NCI-H2029 (cell line): Measurements from ENCODE around the gene DAZAP1.

Source experiments
- DNase-seq: peaks from one replicate; lab custom pipeline; 2025; lab: John Stamatoyannopoulos, UW

Gene DAZAP1

DNA sequence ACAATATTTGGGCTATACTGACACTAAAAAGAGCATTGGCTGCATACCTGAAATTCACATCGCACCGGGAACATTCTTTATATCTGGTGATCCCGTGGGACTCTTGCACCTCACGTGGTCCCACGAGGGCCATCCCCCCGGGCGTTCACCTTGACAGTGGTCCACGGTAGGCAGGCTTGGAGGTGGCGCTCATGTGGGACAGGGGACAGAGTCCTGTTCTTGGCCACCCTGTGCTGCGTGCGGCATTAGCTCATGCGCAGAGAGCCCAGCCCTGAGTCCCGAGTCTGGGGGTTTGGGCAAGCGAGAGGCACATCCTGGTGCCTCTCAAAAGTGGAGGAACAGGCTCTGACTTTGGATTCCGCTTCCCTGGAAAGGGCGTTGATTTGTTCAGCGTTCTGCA is 13.5 kb upstream of the DAZAP1 start:
- no peak for DNase-seq

DNA sequence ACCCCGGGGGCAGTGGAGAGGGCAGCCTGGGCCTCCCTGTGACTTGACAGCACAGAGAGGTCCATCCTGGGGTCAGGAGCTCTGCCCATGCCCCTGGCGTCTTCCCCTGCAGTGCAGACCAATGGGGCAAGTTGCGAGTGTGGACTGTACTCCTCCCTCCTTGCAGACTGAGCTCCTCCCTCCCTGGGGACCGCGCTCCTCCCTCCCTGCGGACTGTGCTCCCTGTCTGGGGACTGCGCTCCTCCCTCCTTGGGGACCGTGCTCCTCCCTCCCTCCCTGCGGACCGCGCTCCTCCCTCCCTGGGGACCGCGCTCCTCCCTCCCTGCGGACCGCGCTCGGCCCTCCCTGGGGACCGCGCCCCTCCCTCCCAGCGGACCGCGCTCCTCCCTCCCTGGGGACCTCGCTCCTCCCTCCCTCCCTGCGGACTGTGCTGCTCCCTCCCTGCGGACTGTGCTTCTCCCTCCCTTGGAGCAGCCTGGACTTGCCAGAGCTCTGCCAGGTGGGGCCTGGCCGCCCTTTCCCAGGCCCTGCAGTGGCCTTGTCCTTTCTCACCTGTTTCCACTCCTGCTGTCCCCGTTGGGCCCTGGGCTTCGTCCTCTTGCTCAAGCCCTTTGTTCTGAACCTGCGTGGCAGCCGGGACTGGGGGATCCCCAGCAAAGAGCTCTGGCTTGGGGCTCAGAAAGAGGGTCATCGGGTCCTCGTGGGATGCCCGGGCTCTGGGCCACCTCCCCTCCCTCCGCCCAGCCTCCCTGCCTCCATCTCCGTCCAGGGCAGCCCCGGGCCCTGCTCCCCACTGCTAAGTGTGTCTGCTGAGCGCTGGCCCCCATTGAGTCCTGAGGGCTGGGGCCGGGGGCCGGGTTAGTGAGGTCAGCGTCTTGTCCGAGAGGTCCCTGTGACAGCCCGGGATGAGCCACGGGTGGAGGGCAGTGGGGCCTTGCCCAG is 12.9 kb upstream of the DAZAP1 start:
- no peak for DNase-seq

DNA sequence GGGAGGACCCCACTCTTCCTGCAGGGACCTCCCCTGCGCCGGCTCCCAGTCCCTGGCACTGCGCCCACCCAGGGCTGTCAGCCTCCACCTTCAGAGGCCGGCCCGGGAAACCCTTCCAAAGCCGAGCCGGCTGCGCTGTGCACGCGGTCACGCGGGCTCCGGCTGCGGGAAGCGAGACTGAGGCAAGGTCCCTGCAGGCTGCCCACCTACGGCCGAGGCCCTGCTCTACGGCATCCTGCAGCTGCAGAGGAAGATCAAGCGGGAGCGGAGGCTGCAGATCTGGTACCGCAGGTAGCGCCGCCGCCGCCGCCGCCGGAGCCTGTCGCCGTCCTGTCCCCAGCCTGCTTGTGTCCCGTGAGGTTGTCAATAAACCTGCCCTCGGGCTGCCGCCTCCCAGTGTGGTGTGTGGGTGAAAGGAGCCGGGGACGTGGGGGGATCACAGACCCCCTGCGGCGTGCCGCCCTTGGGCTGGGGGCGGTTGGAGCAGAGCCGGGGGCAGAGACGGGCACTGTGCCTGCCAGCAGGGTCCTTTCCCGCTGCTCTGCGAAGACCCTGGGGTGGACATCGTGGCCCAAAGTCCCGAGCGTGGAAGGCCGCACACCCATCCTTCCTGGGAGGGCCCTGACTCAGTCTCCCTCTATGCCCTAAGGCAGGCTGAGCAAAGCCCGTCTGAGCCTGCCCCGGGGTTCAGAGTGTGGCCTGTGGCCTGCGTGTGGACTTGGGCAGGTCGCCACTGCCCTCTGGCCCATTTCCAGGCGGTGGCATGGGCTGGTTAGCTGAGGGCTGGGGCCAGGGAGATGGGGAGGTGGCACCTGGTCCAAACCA is 12.0 kb upstream of the DAZAP1 start:
- DNase-seq: no peak

DNA sequence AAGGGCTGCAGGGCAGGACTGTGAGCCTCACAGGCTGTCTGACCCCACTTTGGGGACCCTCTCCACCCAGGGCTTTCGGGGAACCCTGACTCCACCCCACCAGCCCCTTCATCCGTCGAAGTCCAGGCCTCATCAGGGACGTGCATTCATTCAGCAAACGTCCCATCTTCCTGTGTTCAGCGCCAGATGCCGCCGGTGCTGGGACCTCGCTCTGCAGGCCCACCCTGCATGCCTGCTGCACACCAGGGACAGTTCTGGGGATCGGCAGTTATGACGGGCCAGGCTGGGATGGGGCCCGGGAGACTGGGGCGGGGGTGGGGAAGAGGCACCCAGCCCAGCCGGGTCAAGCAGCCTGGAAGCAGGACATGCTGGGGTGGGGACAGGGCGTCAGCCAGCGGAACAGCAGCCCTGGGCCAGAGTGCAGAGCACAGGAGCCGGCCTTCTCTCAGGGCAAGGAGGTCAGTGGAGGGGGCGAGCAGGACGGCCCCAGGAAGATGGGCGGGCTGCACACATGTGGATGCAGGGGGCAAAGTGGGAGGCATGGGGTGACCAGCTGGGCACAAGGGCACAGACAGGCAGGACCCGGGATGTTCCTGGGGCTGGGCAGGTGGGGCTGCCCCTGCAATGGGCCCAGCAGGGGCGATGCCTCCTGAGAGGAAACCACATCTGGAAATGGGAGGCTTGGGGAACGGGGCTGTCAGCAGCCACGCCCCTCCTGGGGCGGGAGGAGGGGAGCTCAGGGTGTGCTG is 11.2 kb upstream of the DAZAP1 start:
- DNase-seq: no peak

DNA sequence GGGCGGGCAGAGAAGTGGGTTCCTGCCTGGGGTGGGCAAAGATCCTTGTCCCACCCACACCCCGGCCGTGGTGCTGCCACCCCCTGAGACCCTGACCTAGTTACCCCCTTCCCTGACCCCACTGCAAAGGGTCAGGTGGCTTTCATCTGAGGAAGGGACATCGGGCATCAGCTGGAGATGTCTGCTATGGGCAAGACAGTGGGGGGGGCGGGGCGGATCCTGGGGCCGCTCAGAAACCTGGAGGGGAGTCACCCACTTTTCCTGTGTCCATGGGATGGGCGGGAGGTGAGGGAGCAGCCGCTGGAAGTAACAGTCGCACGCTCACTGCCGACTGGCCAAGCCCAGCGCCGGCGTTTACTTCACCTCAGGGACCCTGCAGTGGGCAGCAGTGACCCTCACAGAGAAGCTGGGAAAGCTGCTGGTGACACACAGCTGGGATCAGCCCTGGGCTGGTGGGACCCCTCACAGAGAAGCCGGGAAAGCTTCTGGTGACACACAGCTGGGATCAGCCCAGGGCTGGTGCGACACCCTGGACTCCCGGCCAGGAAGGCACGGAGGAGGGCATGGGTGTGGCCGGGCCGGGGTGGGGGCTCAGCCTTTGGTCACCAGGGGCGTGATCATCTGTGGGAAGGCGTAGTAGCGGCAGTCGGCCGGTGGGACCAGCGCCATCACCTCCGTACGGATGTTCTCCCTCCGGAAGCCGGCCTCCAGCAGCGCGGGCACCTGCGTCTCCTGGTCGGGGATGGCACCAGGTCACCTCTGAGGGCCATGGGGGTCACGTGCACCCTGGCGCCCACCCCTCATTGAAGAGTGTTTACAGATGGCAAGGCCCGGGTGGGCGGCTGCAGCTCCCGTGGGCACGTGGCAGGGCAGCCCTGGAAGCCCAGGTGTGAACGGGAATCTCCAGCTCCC is 10.4 kb upstream of the DAZAP1 start:
- no peak for DNase-seq

DNA sequence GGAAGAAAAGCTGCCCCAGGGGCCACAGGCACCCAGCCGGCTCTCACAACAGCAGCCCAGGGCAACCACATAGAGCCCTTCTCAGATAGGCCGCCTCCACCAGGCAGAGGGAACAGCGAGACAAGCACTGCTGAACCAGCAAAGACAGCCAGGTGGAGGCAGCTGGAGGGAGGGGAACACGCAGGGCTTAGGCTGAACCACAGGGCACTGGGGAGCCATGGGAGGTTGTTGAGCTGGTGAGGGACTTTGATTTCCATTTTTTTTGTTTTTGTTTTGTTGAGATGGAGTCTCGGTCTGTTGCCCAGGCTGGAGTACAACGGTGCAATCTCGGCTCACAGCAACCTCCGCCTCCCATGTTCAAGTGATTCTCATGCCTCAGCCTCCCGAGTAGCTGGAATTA is 9.5 kb upstream of the DAZAP1 start:
- DNase-seq: no peak

DNA sequence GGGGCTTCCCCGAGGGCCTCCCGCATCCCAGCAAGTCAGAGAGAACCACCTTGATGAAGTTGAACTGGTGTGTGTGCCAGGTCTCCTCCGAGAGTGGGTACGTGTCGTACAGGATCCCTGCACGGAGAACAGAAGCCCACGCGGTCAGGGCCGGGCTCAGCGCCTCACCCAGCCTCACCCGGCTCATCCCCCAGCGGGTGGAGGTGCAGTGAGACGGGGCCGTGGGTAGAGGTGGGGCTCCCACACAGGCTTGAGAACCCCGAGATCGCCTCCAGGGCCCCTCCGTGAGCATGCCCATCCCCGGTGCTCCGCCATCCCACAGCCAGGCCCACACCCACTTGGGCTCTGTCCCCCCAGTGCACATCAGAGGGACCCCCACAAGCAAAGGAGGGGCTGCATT is 8.3 kb upstream of the DAZAP1 start:
- no peak for DNase-seq

DNA sequence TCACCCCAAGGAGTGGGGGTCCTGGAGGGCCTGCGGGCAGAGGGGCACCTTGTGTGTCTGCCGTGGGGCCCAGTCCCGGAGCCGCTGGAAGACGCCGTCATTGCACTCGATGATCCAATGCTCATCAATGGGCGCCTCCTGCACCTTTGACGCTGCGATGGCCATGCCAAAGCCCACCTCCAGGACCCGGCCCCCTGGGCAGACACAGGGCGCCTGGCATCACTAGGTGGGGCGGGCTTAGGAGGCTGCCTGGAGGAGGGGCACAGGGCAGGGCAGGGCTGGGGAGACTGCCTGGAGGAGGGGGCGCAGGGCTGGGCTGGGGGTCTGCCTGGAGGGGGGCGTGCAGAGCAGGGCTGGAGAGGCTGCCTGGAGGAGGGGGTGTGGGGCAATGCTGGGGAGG is 7.6 kb upstream of the DAZAP1 start:
- DNase-seq: no peak

DNA sequence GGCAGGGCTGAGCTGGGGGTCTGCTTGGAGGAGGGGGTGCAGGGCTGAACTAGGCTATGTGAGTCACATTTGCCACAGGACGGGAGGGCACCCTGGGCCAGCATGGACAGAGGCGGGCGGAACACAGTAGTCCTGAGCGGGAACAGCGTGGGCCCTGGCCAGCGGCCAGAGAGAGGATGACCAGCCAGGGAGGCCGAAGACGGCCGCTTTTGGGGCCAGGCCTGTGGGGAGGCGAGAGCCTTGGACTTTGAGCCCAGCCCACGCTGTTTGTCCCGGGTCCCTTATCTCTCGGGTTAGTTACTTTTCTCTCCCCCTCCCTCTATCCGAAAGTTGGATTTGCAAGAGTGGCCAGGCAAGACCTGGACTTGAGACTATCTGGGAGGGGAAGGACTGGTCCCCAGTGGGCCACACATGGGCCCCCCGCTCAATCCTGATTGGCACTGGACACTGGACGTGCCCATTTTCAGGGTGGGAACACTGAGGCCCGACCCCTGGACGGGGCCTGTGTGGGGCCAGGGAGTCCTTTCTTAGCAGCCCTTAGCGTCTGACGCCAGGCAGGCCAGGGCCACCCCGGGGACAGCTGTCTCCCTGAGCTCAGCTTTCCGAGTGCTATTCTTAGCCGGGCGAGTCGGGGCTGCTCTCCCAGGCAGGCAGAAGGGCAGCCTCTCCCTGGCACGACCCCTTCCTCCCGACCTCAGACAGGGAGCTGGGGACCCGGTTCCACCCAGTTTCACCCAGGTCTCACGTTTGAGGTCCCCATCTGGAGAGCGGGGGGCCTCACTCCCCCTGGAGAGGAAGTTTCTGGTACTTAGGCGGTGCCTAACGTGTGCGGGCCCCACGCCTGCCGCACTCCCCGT is 6.9 kb upstream of the DAZAP1 start:
- DNase-seq: no peak

DNA sequence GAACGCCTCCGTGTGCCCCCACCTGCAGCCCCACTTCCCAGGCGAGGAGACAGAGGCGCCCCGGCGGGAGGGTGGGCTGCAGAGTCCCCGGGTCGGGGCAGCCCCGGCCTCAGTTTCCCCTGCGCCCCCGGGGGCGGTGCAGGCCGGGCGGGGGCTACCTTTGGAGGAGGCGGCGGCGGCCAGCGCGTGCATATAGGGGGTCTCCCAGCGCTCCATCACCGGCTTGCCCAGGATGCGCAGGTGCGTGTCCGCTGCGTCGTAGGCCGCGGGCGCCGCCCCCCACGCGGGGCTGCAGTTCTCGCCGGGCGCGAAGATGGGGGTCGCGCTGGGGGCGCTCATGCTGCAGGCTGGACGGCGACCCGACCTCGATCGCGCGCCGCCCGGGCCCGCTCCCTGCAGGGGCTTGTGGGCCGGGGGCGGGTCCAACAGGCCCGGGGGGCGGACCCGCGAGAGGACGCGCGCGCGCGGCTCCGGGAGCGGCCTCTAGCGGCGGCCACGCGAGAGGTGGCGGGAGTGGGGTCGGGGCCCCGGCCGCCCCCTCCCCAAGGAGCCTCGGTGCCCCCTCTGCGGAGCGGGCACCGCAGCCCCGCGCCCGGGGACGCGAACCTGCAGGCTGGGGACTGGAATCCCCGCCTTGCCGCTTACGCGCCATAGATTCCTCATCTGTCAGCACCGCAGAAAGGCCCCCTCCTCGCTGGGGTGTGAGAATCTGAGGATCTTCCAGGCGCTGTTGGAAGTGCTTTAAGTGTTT is 6.1 kb upstream of the DAZAP1 start, which contains the start of gene GAMT:
Gene GAMT, minus strand, starts transcription at position 405 of the 751 bp plus-strand sequence. Its CDS starts 66 bp downstream, at position 339.
- DNase-seq: no peak

DNA sequence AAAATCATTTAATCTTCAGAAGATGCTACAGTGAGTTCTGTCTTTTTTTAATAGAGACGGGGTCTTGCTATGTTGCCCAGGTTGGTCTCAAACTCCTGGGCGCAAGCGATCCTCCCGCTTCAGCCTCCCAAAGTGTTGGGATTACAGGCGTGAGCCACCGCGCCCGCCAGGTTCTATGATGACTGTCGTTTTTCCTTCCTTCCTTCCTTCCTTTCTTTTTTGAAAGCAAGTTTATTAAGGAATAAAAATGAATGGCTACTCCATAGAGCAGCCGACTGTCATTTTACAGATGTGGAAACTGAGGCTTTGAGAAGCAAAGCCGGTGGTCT is 5.5 kb upstream of the DAZAP1 start:
- no peak for DNase-seq

DNA sequence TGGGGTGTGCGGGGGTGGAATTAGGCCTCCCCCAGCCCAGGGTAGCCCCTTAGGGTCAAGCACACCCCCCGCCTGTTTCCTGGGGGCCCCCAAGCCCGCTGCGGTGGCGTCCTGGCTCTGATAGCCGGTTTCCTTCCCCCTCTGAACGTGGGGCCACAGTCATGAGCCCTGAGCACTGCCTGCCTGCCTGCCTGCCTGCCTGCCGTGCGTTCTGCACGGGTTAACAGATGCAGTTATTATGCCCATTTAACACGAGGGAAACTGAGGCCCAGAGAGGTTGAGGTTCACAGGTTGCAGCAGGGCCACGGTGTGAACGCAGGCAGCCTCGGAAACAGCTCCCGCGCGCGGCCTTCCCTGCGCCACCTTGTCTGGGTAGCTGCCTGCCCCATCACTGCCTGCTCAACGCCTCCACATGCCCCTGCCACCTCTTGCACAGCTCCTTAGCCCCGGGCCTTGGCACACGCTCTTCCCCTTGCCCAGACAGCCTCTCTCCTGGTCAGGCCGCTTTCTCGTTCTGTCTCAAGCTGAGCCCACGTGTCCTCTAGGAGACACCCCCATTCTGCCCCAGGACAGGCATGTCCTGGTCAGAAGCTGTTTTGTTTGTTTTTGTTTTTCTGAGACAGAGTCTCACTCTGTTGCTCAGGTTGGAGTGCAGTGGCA is 4.8 kb upstream of the DAZAP1 start:
- DNase-seq: no peak

DNA sequence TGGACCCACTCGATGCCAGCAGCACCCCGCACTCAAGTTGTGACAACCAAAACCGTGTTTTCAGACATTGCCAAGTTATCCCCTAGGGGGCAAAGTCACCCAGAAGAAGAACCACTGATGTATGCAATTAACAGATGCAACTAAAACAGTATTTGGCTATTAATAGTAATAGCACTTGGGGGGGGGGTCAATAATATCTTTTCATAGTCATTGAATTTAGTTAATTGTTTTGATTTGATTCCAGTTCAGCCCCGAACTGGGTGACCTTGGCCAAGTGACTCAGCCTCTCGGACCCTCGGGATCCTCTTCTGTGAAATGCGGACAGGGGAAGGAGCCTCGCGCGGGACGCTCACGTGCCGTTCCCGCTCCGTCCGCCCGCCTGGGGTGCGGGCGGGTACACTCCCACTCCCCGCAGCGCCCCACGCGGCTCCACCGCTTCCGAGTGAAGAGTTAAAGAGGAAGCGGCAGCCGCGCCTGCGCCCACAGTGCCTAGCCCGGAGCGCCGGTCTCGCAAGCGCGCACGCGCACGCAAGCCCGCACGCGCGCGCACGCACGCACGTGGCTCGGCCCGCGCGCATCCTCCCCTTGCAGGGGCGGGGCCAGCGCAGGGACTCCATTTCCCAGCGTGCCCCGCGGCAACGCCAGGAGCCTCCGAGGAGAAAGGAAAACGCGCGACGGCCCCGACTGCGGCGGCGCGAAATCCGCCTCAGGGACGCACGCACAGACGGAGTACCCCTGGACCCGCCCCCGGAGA is 435 bp upstream of the DAZAP1 start:
- peak; percentile 97 for DNase-seq

DNA sequence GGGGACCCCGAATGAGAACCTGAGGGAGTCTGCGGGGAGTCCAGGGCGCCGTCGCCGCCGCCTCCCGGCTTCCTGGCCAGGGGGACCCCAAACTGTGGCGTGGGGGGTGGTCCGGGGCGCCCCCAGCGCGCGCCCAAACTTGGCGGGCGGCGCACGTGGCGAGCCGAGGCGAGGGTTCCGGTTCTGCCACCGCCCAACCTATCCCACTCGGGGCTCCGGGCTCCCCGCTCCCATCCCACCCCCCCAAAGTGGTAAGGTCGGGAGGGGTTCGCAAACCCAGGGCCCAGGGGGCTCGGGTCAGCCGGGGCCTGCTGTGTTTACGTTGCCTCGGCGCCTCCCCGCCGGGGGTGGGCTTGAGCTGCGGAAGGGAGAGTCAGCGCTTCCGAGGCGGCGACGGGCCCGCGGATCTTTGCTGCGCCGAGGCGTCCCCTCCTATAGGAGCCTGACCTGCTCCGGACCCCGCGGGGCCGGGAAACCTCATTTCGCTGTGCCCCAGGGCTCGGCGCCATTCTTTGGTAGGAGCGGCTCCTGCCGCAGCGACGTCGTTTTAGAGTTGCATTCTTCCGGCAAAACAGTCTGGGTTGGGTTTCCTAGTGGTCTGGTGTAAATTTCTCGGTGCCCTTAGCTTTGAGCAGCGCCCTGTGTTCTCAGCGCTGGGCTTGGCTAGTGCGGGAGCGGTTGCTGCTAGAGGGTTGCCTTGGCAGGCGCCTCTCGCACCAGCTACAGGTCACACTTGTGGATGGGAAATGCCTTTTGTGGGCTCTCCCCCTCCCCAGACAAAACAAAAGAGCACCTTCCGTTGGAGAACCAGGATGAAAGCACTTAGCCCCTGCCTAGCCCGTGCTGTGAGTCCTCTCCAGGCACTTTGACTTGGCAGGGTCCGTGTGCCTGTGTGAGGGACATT is 1.2 kb downstream of the DAZAP1 start:
- peak; percentile 51 for DNase-seq

DNA sequence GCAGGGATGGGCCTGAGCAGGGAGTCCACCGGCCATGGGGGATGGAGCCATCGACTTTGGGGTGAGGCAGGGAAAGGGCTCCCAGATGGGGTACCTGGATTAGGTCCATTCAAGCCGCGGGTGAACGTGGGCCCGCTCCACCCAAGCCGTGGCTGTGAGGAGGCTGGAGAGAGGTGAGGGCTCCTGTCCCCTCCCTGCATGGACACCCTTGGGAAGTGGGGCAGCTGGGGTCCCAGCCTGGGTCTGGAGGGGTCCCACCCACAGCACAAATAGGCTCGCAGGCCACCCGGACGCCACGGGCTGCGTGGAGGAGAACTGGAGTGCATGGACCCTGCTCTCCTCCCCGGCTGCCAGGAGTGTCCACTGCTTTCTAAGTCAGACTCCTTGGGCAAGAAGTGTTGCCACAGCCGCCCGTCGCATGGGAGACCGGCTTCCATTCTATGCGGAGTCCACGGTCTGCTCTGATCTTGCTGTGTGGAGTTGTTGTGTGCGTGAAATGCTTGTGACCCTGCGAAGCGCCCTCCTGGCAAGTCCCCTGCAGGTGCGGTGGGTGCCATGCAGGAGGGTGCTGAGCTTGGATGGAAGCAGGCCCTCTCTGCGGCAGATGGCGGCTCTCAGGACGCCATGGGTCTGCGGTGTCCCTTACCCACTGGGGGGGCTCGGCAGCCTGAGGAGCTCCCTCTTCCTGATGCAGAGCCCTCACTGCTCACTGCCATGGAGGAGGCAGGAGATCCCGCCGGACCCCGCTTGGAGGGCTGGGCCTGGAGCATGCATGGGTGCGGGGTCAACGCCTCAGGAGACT is 2.0 kb downstream of the DAZAP1 start:
- no peak for DNase-seq

DNA sequence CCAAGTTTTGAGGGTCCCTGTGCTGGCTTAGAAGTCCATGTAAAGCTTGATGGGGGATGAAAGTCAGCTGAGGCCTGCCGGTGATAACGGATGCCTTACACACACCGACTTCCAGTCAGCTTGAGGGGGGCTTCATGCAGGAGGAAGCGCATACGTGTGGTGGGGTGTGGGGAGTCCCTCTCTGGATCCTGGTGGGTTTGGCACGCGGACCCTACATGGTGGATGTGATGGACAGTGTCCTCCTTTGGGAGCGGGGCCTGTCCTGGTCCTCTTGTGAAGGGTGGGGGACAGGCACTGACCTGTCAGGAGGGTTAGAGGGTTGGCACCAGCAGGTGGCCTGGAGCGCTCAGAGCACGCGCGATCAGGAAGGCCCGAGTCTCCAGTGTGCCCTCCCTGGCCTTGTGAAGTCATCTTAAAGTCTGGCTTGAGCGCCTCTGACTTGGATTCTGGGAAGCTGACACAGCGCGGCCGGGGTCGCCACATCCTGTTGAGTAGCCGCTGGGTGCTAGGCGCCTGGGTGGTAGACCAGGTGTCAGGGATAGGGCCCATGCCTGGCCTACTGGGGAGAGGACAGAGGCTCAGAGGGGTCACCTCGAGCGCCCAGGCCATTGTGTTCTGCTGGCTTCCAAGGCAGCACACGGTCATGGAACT is 2.9 kb downstream of the DAZAP1 start:
- no peak for DNase-seq
